BE2C (cell line): ENCODE data around the gene CAMKMT.

Experiments
- DNase-seq: peaks from one replicate; pipeline ENCODE4 v3.0.0-alpha.2; 2020
- H3K27me3 ChIP-seq: fragments of 250-450 bp; sonication (Bioruptor Pico); 2 replicates; pipeline ENCODE4 v1.5.1; 2020; ENCODE audit warnings: mild to moderate bottlenecking
- H3K36me3 ChIP-seq: fragments of 250-450 bp; sonication (Bioruptor Pico); 2 replicates; pipeline ENCODE4 v1.5.1; 2020; ENCODE audit warnings: mild to moderate bottlenecking
- H3K4me1 ChIP-seq: fragments of 250-450 bp; sonication (Bioruptor Pico); 2 replicates; pipeline ENCODE4 v1.5.1; 2020
- H3K4me3 ChIP-seq: 2 replicates; pipeline ENCODE4 v1.5.1; 2011; ENCODE audit warnings: low read depth, low read length
- H3K9me3 ChIP-seq: fragments of 250-450 bp; sonication (Bioruptor Pico); 2 replicates; pipeline ENCODE4 v1.5.1; 2020
- CTCF ChIP-seq: IDR thresholded peaks from 2 replicates; pipeline ENCODE4 v1.5.1; 2012; ENCODE audit warnings: mild to moderate bottlenecking, low read depth, low read length

The CAMKMT gene

GRCh38 chr2:44596537-44597320 is 235.0 kb downstream of the CAMKMT start:
- peaks cover 4% of the 10 kb centered on the region for H3K4me1 ChIP-seq
- DNase-seq, result no peak
- no peaks in the 10 kb centered on the region for H3K9me3 ChIP-seq
- H3K36me3 ChIP-seq, result no peaks in the 10 kb centered on the region
- no peak overlapping the region for H3K4me3 ChIP-seq
- no peak for TF ChIP-seq CTCF
- no peaks in the 10 kb centered on the region for H3K27me3 ChIP-seq

GRCh38 chr2:44598330-44599119 is 236.8 kb downstream of the CAMKMT start:
- H3K4me3 ChIP-seq, result no peak overlapping the region
- peaks cover 4% of the 10 kb centered on the region for H3K4me1 ChIP-seq
- no peaks in the 10 kb centered on the region for H3K36me3 ChIP-seq
- no peaks in the 10 kb centered on the region for H3K9me3 ChIP-seq
- TF ChIP-seq CTCF, result no peak
- no peak for DNase-seq
- no peaks in the 10 kb centered on the region for H3K27me3 ChIP-seq

- no peaks in the 10 kb centered on the region for H3K27me3 ChIP-seq
- H3K4me1 ChIP-seq, result peaks cover 4% of the 10 kb centered on the region
- H3K9me3 ChIP-seq, result no peaks in the 10 kb centered on the region
- no peak for TF ChIP-seq CTCF
- H3K4me3 ChIP-seq, result no peak overlapping the region
- H3K36me3 ChIP-seq, result no peaks in the 10 kb centered on the region
- no peak for DNase-seq
Observed at GRCh38 chr2:44599130-44599529, 237.4 kb downstream of the CAMKMT start.

- Histone ChIP-seq H3K36me3 (no peaks in the 10 kb centered on the region), H3K4me1 (no peaks in the 10 kb centered on the region; the same call in 1 of the 2 replicates), H3K27me3 (no peaks in the 10 kb centered on the region), H3K4me3 (no peak overlapping the region), H3K9me3 (no peaks in the 10 kb centered on the region)
- TF ChIP-seq CTCF, result no peak
- no peak for DNase-seq
Observed at GRCh38 chr2:44602446-44602845, 240.7 kb downstream of the CAMKMT start.

GRCh38 chr2:44605511-44605910 is 243.8 kb downstream of the CAMKMT start:
- no peak for TF ChIP-seq CTCF

GRCh38 chr2:44612276-44612675 is 250.5 kb downstream of the CAMKMT start:
- Histone ChIP-seq H3K9me3 (no peaks in the 10 kb centered on the region), H3K4me1 (peaks cover 13% of the 10 kb centered on the region), H3K4me3 (no peak overlapping the region), H3K27me3 (no peaks in the 10 kb centered on the region), H3K36me3 (no peaks in the 10 kb centered on the region)
- TF ChIP-seq CTCF, result no peak
- DNase-seq, result no peak

More at GRCh38 chr2:44605511-44605910, 243.8 kb downstream of the CAMKMT start:
- DNase-seq, result no peak
- no peaks in the 10 kb centered on the region for H3K27me3 ChIP-seq
- H3K9me3 ChIP-seq, result no peaks in the 10 kb centered on the region
- no peaks in the 10 kb centered on the region; the same call in 1 of the 2 replicates for H3K4me1 ChIP-seq
- H3K4me3 ChIP-seq, result no peak overlapping the region
- H3K36me3 ChIP-seq, result no peaks in the 10 kb centered on the region
